ENCODE measurements around the gene JPT1. TPM values are rescaled to one million over a fixed set of nuclear protein-coding genes. Genes with fewer than 3 reads are reported as not detected.

JPT1 gene
- total RNA-seq, 4 donors from 2014 or later = 15.1 to 23.4 (median 17.7) TPM

- no peaks in the 10 kb centered on the region for H3K36me3 ChIP-seq
- H3K4me1 ChIP-seq = peaks cover 23 to 55% of the 10 kb centered on the region in 2 donors
- 91 to 100% methylated on average over 2 of the region's 2 CpGs for WGBS, 2 donors
- H3K27me3 ChIP-seq = no peaks in the 10 kb centered on the region
- no peak for TF ChIP-seq POLR2A (IDR thresholded peaks at IDR 0.05)
- TF ChIP-seq CTCF (IDR thresholded peaks at IDR 0.05) = no peak
- no peak for DNase-seq
- no peak overlapping the region for H3K27ac ChIP-seq
- intact Hi-C loops (cut with DNase I) = no loop called here
- no peak overlapping the region for H3K4me3 ChIP-seq (replicated peaks in 1 of 3)
- no peaks in the 10 kb centered on the region for H3K9me3 ChIP-seq
These were observed 46.1 kb downstream of the JPT1 start for GRCh38 chr17:75108193-75108592.

GRCh38 chr17:75105126-75106080 lies 48.9 kb downstream of the JPT1 start:
- Histone ChIP-seq H3K4me1 (peaks cover 15 to 42% of the 10 kb centered on the region in 2 donors), H3K27ac (peak overlapping the region in 2 of 3 donors; percentile 10 to 56), H3K36me3 (peaks cover 0 to 2% of the 10 kb centered on the region in 2 donors), H3K9me3 (no peaks in the 10 kb centered on the region), H3K27me3 (no peaks in the 10 kb centered on the region), H3K4me3 (replicated peaks in 1 of 3) (no peak overlapping the region)
- intact Hi-C loops (cut with DNase I) = no loop called here
- TF ChIP-seq CTCF (IDR thresholded peaks at IDR 0.05) = peak; percentile 63 to 87 (median 74)
- no peak for TF ChIP-seq POLR2A (IDR thresholded peaks at IDR 0.05)
- DNase-seq = peak; percentile 61 to 68
- WGBS, 2 donors = 56 to 64% methylated on average over 19 to 20 of the region's 20 CpGs

GRCh38 chr17:75103601-75104554 lies 50.4 kb downstream of the JPT1 start:
- WGBS, 2 donors = 76 to 78% methylated on average over 13 of the region's 14 CpGs
- peaks cover 11 to 39% of the 10 kb centered on the region in 2 donors for H3K4me1 ChIP-seq
- peaks cover 0 to 6% of the 10 kb centered on the region in 2 donors for H3K36me3 ChIP-seq
- intact Hi-C loops (cut with DNase I) = no loop called here
- DNase-seq = peak; percentile 42 to 44
- TF ChIP-seq POLR2A (IDR thresholded peaks at IDR 0.05) = no peak
- no peak for TF ChIP-seq CTCF (IDR thresholded peaks at IDR 0.05)
- no peaks in the 10 kb centered on the region for H3K9me3 ChIP-seq
- no peak overlapping the region for H3K4me3 ChIP-seq (replicated peaks in 1 of 3)
- peak overlapping the region in 2 of 3 donors; percentile 15 to 55 for H3K27ac ChIP-seq
- H3K27me3 ChIP-seq = no peaks in the 10 kb centered on the region

GRCh38 chr17:75102385-75102821 lies 51.9 kb downstream of the JPT1 start:
- TF ChIP-seq POLR2A (IDR thresholded peaks at IDR 0.05) = no peak
- TF ChIP-seq CTCF (IDR thresholded peaks at IDR 0.05) = no peak
- Histone ChIP-seq H3K9me3 (no peaks in the 10 kb centered on the region), H3K27me3 (no peaks in the 10 kb centered on the region), H3K27ac (no peak overlapping the region), H3K36me3 (peaks cover 0 to 6% of the 10 kb centered on the region in 2 donors), H3K4me3 (replicated peaks in 1 of 3) (no peak overlapping the region), H3K4me1 (peaks cover 15 to 43% of the 10 kb centered on the region in 2 donors)
- WGBS, 2 donors = 73 to 79% methylated on average over 12 of the region's 12 CpGs
- no peak for DNase-seq
- intact Hi-C loops (cut with DNase I) = no loop called here
